ENCODE results near the gene CCND2.

GRCh38 chr12:4281173-4281654 lies 7.7 kb downstream of the CCND2 start:
- TF ChIP-seq CTCF (IDR thresholded peaks at IDR 0.05) (no peak), POLR2A (IDR thresholded peaks at IDR 0.05) (no peak), EP300 (IDR thresholded peaks at IDR 0.05) (no peak)
